ENCODE measurements around the gene SPACA6.

SPACA6 gene

DNA sequence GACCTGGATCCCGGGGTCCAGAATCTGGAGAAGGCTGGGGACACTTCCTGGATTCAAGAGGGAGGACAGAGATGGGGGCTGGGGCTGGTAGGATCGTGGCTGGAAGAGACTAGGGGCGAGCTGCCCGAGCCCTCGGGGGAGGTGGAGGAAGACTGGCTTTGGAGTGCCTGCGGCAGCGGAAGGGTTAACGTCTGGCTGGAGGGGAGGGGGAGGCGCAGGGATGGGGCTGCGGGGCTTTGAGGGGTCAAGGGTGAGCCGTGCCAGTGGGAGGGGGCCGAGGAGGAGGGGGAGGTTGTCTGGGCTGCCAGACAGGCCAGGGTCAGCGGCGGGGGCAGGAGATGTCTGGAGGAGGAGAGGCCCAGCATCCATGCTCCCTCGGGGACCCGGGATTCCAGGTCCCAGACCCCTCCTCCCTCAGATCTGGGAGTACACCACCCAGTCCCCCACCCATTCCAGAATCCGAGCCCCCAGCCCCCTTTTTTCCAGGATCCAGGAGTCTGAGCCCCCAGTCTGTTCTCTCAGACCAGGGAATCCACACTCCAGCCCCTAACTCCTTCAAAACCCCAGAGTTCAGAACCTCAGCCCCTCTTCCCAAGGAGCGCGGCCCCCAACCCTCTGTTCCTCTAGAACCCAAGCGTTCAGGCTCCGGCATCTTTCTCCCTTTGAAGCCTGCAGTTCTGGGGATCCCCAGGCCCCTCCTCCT is 3.2 kb upstream of the SPACA6 start:
- DNase-seq, result no peak

DNA sequence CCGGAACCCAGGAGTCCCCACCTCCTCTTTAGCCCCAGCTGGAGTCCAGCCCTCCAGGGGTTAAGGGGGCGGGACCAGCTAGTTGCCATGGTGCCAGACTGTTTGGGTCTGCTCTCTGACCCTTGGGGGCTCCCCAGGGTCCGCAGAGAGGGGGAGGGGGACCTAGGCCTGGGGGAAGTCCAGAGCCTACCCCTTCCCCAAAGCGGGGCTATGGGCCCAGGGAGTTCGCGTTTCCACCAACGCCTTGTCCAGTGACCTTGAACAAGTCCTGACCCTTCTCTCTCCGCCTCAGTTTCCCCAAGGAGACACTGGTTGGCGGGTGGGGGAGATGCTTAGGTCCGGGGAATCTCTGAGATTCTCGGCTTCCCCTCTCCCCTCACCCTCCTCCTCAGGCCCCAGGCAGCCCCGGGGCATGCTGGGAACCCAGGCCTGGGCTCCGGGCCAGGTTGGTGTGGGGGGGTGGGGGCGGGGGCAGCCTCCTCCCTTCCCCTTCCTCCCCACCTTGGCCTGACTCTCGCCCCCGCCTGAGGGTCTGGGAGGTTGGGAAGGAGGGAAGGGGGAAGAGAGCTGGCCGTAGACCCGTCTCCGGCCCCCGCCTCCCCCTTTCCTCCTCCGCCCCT is 2.6 kb upstream of the SPACA6 start:
- DNase-seq, result peak; percentile 72

DNA sequence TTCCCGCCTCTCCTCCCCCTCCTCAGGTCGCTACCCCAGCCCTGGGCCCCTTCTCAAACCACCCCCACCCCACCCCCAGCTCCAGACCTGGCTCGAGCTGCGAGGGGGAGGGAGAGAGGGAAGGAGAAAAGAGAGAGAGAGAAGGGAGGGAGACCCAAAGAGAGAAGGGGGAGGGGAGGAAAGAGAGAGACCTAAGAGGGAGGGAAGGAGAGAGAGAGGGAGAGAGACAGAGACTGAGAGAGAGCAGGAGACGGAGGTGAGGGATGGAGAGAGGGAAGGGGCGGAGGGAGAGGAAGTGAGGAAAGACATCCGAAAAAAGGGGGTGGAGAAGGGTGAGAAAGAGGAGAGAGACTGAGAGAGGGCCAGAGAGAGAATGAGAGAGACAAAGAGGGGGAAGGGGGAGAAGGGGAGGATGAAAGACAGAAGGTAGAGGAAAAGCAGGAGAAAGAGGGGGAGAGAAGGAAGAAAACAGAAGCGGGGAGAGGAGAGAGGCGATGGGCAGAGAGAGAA is 2.0 kb upstream of the SPACA6 start:
- DNase-seq, result no peak

DNA sequence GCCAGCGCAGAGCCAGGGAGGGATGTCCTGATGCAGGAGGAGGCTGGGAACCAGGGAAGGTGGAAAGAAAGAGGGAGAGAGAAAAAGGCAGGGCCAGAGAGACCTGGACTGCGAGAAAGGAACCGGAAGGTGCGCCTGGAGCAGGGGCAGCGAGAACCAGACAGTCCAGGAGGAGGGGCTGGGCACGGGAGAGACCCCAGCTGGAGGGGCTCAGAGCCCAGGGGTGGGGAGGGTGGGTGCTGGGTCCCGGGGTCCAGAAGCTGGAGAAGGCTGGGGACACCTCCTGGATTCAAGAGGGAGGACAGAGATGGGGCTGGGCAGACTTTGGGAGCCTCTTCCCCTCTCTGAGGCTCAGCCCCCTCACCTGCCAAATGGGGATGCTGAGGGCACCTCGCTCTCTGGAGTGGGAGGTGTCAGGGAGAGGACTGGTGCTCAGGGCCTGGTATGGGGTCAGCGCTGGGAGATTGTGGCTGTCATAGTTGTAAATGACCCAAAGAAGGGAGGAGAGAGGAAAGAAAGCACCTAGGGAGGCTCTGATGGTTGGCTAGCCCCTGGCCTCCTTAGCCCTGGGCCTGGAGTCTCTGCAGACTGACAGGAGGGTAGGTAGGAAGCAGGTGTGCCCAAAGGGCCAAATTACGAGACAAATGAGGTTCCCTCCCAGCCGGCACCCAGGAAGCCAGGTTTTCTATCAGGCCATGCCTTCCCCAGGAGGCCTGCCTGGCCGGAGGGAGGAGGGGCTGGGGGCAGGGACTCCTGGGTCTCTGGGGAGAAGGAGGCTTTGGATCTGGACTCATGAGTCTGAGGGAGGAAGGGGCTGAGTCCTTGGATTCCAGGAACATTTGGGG is 1.3 kb upstream of the SPACA6 start:
- DNase-seq, result no peak

DNA sequence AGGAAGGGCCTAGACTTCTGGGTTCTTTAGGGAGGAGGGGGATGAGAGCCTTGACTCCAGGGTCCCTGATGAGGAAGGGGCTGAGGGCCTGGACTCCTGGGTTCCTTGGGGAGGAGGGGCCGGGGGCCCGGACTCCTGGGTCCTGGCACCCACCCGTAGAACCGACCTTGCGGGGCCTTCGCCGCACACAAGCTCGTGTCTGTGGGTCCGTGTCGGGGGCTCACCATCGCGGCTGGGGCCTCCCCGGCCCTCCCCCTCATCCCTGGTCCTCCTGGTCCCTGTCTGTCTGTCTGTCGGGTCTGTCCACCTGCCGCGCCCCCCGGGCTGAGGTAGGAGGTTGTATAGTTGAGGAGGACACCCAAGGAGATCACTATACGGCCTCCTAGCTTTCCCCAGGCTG is 662 bp upstream of the SPACA6 start:
- DNase-seq, result no peak

DNA sequence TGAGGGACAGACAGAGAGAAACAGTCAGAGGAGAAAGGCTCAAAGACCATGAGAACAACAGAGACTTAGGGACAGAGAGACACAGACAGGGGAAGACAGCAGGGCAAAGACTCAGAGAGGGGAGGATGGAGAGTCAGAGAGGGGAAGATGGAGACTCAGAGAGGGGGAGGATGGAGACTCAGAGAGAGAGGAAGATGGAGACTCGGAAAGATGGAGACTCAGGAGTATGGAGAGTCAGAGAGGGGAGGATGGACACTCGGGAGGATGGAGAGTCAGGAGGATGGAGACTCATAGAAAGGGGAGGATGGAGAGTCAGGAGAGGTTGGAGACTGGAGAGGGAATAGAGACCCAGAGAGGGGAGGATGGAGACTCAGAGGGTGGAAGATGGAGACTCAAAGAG is 689 bp downstream of the SPACA6 start:
- no peak for DNase-seq

DNA sequence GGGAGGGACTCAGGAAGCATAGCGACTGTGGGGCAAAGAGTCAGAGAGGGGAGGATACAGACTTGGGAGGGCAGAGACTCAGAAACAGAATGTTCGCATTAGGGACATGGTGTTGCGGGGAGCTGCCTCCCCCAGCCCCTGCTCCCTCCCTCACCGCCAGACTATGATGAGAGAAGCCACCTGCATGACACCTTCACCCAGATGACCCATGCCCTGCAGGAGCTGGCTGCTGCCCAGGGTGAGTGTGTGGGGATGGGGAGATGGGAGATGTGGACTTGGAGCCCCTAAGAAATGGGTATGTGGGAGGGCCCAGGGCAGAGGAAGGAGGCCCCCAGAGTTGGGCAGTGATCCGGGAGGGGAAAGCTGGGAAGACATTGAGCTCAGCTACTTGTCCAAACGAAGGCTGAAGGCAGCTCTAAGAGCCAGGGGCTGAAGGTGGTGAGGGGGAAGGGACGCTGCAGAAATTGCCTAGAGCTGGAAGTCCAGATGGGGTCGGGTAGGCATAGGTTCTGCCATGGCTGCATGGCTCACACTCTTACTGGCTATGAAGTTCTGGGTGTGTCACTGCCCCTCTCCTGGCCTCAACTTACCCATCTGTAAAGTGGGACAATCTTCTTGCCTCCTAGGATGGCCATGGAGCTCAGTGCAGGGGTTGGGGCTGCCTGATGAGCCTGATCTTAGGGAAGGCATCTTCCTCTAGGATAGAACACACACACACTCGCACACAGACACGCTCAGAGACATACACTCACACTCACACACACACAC is 1.4 kb downstream of the SPACA6 start:
- no peak for DNase-seq

DNA sequence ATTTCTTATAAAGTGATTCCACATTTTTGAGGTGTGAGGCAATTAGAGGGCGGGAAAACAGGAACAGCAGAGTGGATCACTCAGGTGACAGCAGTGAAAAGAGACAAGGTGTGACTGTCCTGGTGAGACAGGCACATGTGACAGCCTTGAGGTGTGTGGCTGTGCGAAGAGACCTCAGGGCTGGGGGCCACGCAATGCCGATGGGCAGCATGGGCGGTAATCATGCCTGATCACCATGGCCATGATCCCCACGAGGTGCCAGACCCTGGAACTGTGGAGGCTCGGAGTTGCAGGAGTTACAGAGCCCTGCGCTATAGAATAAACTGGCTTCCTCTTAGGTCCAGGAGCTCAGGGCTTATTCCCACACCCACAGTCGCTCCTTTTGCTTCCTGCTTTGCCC is 2.0 kb downstream of the SPACA6 start:
- DNase-seq, result no peak

DNA sequence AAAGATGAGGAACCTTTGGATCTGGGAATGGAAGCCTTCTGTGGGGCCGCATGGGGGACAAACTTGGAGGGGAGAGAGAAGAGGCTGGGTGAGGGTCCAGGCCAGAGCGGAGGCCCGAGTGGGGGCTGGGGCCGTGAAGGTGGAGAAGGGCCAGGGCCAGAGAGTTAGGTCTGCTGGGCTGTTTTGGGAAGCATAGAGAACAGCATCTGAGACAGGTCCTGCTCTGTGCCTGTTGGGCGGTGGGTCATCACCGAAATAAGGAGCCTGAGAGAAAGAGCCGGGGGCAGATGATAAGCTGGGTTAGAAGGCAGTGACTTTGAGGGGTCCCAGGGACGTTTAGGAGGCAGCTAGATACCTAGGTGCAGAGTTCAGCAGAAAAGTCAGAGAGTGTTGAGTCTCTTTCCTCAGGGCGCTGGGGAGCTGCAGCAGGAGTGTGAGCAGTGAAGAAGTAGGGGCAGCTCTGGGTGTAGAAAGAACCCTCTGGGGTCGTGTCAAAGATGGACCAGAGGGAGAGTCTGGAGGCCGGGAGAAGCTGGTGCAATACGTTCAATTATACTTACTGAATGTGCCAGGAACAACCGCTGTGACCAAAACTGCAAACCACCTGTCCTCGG is 2.7 kb downstream of the SPACA6 start:
- no peak for DNase-seq

DNA sequence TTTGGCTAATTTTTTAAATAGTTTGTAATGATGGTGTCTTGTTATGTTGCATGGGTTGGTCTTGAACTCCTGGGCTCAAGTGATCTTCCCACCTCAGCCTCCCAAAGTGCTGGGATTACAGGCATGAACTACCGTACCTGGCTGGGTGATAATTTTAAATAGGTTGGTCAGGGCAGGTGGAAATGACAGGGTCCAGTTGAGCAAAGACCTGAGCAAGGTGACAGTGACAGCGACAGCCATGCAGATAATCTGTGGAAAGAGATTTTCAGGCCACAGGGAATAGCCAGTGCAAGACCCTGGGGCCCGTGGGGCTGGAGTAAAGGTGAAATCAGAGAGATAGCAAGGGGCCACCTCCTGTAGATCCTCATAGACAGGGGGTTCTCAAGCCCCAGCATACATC is 3.5 kb downstream of the SPACA6 start:
- DNase-seq, result no peak

DNA sequence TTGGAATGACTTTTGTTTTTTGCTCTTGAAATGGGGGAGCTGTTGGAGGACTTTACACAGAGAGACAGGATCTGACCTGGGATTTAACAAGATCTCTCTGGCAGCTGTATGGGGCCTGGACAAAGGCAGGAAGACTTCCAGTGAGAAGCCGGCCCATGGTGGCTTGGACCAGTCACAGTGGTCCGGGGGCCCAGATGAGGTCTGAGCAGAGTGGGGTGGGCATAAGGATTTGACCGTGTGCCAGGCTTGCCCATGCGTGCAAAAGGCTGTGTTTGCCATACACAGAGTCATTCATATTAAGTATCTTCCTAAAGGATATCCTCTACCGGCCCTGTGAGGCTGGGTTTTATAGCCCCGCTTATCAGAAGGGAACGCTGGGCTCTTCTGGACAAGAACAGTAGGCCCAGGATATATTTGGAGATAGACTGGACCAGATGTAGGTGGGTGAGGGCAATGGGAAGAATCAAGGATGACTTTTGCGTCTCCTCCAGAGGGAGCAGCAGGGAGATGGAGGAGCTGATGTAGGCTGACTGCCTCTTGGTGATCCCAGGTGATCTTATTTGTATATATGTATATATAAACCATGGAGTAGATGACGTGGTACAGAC is 4.1 kb downstream of the SPACA6 start:
- DNase-seq, result no peak

DNA sequence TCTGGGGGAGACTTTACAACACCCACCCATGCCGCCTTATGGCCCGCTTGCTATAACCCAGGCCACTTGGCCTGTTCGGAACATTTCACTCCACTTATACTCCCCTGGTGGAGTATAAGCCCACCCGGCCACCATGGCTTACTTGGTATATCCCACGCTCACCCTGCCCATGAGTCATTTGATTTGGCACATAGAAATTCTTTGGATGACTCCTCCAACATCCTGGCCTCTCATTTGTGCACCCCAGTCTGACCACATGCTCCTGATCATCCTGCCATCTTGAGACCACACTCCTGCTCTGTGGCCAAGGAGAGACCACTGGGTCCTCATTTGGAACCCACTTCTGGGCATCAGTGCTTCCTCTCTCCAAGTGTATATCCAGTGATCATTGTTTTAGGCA is 5.2 kb downstream of the SPACA6 start:
- DNase-seq, result no peak

DNA sequence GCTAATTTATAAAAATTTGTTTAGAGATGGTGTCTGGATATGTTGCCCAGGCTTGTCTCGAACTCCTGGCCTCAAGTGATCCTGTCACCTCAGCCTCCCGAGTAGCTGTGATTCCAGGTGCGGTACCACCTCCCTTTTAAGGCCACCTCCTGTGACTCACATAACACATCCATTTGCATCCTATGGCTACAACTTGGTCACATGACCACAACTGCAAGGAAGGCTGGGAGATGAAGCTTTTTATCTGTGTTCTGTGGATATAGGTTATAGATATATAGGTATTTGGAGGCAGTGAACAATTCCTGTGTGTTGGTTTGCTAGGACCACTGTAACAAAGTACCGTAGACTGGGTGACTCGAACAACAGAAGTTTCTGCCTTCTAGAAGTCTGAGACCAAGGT is 6.0 kb downstream of the SPACA6 start:
- no peak for DNase-seq

DNA sequence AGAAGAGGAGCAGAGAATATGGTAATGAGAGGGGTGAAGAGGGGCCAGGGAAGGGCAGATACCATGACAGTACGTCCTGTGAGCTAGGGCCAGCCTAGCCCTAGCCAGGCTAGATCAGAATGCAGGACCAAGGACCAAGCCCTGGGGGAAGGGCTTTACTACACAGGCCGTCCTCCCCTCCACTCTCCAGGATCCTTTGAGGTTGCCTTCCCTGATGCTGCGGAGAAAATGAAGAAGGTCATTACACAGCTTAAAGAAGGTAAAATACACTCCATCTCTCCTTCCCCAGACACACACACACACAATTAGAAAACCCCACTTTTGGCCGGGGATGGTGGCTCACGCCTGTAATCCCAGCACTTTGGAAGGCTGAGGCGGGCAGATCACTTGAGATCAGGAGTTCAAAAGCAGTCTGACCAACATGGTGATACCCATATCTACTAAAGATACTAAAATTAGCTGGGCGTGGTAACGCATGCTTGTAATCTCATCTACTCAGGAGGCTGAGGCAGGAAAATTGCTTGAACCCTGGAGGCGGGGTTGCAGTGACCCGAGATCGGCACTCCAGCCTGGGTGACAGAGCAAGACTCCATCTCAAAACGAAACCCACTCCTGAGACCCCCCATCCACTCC is 8.5 kb downstream of the SPACA6 start:
- peak; percentile 54 for DNase-seq

DNA sequence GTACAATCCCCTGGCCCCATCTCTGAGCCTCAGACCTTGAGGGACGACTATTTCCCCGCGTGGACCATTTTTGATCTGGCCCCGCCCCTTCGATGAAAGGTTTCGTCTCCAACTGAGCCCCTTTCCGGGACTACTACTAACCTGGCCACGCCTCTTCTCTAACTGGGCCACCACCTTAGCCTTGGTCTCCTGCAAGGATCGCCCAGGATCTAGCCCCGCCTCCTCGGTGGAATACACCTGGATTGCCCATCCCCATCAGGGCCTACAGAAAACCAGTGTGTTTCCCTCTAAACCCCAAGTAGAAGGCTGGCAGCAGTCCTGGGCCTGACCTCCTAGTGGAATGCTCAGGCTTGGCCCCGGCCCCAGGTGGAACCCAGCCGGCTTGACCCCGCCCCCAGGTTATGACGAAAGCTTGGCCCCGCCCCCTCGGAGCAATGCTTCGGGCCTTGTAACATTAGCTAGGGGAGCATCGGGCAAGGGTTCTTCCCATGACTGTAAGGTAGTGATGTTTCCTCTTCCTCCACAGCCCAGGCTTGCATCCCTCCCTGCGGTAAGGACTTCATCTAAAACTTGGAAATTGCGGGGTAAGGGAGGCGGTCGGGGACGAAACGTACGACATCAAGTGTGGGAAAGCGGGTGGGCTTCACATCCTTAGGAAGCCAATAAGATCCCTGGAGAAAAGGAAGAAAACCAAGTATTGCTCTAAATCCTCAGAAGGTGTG is 9.1 kb downstream of the SPACA6 start:
- peak; percentile 56 for DNase-seq

DNA sequence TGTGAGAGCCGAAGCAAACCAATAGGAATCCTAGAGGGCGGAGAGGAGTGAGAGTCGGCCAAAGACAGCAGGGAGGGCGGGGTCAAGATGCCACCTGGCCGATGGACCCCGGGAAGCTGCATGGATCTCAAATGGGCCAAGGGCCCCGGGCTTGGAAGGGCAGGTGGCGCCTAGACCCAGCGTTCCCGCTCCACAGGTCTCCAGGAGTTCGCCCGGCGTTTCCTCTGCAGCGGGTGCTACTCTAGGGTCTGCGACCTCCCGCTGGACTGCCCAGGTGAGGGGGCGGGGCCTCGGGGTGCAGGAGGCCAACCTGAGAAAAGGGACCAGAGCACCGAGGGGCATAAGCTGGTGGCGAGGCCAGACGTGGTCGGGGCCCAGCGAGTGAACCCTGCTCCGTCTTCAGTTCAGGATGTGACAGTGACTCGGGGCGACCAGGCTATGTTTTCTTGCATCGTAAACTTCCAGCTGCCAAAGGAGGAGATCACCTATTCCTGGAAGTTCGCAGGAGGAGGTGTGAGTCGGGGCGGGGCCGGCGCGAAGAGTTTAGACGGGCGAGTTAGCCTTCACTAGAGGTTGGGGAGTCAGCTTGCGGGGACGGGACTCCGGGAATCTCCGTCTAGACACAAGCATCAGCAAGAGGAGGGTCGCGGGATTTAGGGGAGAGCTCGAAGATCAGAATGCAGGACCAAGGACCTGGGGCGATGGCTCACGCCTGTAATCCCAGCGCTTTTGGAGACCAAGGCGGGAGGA is 9.9 kb downstream of the SPACA6 start:
- no peak for DNase-seq

DNA sequence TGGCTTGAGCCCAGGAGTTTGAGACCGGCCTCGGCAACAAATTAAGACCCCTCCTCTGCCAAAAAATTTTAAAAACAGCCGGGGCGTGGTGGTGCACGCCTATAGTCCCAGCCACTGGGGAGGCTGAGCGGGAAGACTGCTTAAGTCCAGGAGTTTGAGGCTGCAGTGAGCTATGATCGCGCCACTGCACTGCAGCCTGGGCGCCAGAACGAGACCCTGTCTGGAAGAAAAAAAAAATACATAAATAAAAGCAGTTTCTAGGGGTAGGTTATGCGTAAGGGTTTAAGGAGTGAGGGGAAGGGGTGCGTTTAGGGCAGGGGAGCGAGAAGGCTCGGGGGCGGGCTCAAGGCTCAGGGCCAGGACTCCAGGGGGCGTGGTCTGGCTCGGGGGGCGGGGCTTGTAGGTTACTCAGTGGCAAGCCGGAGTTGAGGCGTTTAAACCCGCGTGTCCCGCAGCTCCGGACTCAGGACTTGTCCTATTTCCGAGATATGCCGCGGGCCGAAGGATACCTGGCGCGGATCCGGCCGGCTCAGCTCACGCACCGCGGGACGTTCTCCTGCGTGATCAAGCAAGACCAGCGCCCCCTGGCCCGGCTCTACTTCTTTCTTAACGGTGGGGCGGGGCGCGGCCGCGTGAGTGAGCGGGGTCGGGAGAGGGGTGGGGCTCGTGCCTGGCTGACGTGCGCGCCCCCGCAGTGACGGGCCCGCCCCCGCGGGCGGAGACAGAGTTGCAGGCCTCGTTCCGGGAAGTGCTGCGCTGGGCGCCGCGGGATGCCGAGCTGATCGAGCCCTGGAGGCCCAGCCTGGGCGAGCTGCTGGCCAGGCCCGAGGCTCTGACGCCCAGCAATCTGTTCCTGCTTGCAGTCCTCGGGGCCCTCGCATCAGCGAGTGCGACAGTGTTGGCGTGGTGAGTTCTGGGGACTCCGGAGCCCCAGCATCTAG is 10.7 kb downstream of the SPACA6 start:
- DNase-seq, result peak; percentile 98

DNA sequence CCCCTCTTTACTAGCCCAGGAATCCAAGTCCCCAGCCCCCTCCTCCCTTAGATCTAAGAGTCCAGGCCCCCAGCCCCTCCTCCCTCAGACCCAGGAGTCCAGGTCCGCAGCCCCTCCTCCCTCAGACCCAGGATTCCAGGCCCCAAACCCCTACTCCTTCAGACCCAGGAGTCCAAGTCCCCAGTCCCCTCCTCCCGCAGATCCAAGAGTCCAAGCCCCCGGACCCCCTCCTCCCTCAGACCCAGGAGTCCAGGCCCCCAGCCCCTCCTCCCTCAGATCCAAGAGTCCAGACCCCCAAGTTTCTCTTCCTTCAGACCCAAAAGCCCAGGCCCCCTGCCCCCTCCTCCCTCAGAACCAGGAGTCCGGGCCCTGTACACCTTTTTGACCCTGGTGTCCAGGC is 11.5 kb downstream of the SPACA6 start:
- no peak for DNase-seq

DNA sequence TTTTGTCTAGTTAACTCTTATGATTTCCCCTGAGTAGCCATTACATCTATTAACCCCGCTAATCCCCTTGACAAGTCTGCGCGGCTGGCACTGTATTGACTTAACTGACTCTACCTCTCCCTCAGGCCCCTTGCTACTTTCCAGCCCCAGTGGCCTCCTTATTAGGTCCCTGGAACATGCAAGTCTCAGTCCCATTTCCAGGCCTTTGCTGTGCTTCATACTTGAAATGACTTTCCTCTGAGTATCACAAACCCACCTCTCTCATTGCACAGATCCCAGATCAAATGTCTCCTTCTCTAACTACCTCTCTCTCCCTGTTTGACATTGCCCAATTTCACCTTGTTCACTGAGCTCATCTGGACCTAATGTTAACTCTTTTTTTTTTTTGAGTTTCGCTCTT is 13.2 kb downstream of the SPACA6 start:
- DNase-seq, result no peak
